ENCODE data around the gene DAPK1. TPM values are rescaled to one million over a fixed set of nuclear protein-coding genes. Genes with fewer than 3 reads are reported as not detected.
A peak's percentile ranks its signal among the peaks of the same experiment; 100 is the strongest.

The DAPK1 gene
- total RNA-seq, 2 experiments from 2014 or later: 0.29 to 0.47 TPM

DNA sequence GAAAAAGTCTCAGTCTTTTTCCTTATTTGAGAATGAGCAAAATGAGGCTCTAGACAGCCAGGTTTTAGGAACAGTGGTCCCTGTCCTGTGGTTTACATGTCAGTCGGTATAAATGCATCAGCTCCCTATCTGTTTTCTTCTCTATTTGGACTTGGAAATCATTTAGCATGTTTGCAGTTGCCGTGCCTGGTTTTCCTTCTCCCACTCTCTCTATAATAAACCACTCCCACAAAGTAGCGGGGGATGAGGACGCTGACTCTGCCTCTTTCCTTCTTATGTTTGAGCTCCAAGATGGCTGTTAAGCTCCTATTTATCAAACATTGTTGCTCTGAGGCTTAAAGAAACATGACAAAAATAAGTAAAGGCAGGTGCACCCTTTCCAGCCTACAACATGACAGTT is 171.1 kb downstream of the DAPK1 start:
- DNase-seq (no peak), ATAC-seq (no peak)
- Mint-ChIP-seq H3K27ac (no peak overlapping the region), H3K36me3 (ENCODE audit: low read depth) (no peaks in the 10 kb centered on the region), H3K4me1 (ENCODE audit: low read depth) (no peaks in the 10 kb centered on the region), H3K9me3 (ENCODE audit: insufficient read depth) (no peaks in the 10 kb centered on the region), H3K27me3 (ENCODE audit: low read depth) (no peaks in the 10 kb centered on the region), H3K4me3 (no peak overlapping the region)
- ChIA-PET CTCF (no interaction called here), POLR2A (interaction anchor here (0.7 kb wide), 1 partner anchor 154 kb away, joined by 3 read pairs; no protein-coding TSS in a partner anchor)

- Mint-ChIP-seq H3K4me1 (ENCODE audit: low read depth) (no peaks in the 10 kb centered on the region), H3K4me3 (no peak overlapping the region), H3K9me3 (ENCODE audit: insufficient read depth) (no peaks in the 10 kb centered on the region), H3K27me3 (ENCODE audit: low read depth) (no peaks in the 10 kb centered on the region), H3K36me3 (ENCODE audit: low read depth) (no peaks in the 10 kb centered on the region), H3K27ac (no peak overlapping the region)
- ATAC-seq (no peak), DNase-seq (no peak)
- POLR2A ChIA-PET: no interaction called here
- CTCF ChIA-PET: no interaction called here
Measured at GRCh38 chr9:87670572-87671264, 173.1 kb downstream of the DAPK1 start.

- no peak for ATAC-seq
- H3K4me3 Mint-ChIP-seq: no peak overlapping the region
- H3K4me1 Mint-ChIP-seq (ENCODE audit: low read depth): no peaks in the 10 kb centered on the region
- no peaks in the 10 kb centered on the region for H3K27me3 Mint-ChIP-seq (ENCODE audit: low read depth)
- no peak for DNase-seq
- ChIA-PET CTCF (no interaction called here), POLR2A (no interaction called here)
- H3K36me3 Mint-ChIP-seq (ENCODE audit: low read depth): no peaks in the 10 kb centered on the region
- no peak overlapping the region for H3K27ac Mint-ChIP-seq
- H3K9me3 Mint-ChIP-seq (ENCODE audit: insufficient read depth): no peaks in the 10 kb centered on the region
Measured at GRCh38 chr9:87671478-87671877, 173.8 kb downstream of the DAPK1 start.

GRCh38 chr9:87671925-87672324 is 174.3 kb downstream of the DAPK1 start:
- Mint-ChIP-seq H3K4me1 (ENCODE audit: low read depth) (no peaks in the 10 kb centered on the region), H3K27me3 (ENCODE audit: low read depth) (no peaks in the 10 kb centered on the region), H3K27ac (no peak overlapping the region), H3K36me3 (ENCODE audit: low read depth) (no peaks in the 10 kb centered on the region), H3K4me3 (no peak overlapping the region), H3K9me3 (ENCODE audit: insufficient read depth) (no peaks in the 10 kb centered on the region)
- ATAC-seq: no peak
- POLR2A ChIA-PET: no interaction called here
- CTCF ChIA-PET: no interaction called here
- DNase-seq: no peak

GRCh38 chr9:87672586-87672985 is 174.9 kb downstream of the DAPK1 start:
- H3K4me3 Mint-ChIP-seq: no peak overlapping the region
- ATAC-seq (no peak), DNase-seq (no peak)
- no peaks in the 10 kb centered on the region for H3K36me3 Mint-ChIP-seq (ENCODE audit: low read depth)
- no peaks in the 10 kb centered on the region for H3K4me1 Mint-ChIP-seq (ENCODE audit: low read depth)
- ChIA-PET CTCF (no interaction called here), POLR2A (no interaction called here)
- no peak overlapping the region for H3K27ac Mint-ChIP-seq
- no peaks in the 10 kb centered on the region for H3K9me3 Mint-ChIP-seq (ENCODE audit: insufficient read depth)
- no peaks in the 10 kb centered on the region for H3K27me3 Mint-ChIP-seq (ENCODE audit: low read depth)

- no peak overlapping the region for H3K27ac Mint-ChIP-seq
- ChIA-PET CTCF (no interaction called here), POLR2A (no interaction called here)
- H3K4me1 Mint-ChIP-seq (ENCODE audit: low read depth): no peaks in the 10 kb centered on the region
- no peak for ATAC-seq
- H3K36me3 Mint-ChIP-seq (ENCODE audit: low read depth): no peaks in the 10 kb centered on the region
- H3K9me3 Mint-ChIP-seq (ENCODE audit: insufficient read depth): no peaks in the 10 kb centered on the region
- no peaks in the 10 kb centered on the region for H3K27me3 Mint-ChIP-seq (ENCODE audit: low read depth)
- no peak for DNase-seq
- no peak overlapping the region for H3K4me3 Mint-ChIP-seq
Measured at GRCh38 chr9:87673446-87674120, 175.9 kb downstream of the DAPK1 start.

DNA sequence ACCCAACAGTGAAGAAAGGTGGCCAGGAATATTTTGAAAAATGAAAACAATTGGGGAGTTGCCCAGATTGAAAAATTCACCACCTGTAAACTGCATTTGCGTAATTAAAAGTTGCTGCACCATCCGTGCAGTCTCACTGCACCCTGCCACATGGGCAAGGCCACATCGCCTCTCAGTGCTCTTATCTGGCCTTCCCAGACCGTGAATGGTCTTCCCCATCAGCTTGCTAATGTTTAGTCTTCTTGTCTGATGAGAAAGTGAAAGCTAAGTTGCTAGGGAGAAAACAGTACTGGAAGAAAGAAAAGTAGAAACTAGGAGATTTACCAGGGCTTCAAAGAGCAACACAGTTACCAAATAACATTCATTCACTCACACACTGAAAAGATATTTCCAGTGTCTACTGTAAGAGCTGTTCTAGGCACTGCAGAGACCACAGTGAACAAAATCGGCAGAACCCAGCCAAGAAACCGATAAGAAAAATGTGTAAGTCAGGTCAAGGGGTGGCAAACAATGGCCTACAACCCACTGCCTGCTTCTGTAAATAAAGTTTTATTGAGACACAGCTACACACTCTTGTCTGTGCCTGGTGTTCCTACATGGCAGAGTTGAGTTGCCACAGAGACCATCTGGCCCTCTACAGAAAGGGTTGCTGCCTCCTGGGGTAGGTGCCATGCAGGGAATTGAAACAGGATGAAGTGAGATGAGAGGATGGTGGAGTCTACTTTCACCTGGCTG is 177.1 kb downstream of the DAPK1 start:
- DNase-seq (no peak), ATAC-seq (no peak)
- H3K27me3 Mint-ChIP-seq (ENCODE audit: low read depth): no peaks in the 10 kb centered on the region
- H3K4me3 Mint-ChIP-seq: no peak overlapping the region
- no peak overlapping the region for H3K27ac Mint-ChIP-seq
- ChIA-PET CTCF (interaction anchor here (1.3 kb wide), 1 partner anchor 10 kb away, joined by 3 read pairs; no protein-coding TSS in a partner anchor), POLR2A (no interaction called here)
- no peaks in the 10 kb centered on the region for H3K36me3 Mint-ChIP-seq (ENCODE audit: low read depth)
- no peaks in the 10 kb centered on the region for H3K4me1 Mint-ChIP-seq (ENCODE audit: low read depth)
- no peaks in the 10 kb centered on the region for H3K9me3 Mint-ChIP-seq (ENCODE audit: insufficient read depth)

DNA sequence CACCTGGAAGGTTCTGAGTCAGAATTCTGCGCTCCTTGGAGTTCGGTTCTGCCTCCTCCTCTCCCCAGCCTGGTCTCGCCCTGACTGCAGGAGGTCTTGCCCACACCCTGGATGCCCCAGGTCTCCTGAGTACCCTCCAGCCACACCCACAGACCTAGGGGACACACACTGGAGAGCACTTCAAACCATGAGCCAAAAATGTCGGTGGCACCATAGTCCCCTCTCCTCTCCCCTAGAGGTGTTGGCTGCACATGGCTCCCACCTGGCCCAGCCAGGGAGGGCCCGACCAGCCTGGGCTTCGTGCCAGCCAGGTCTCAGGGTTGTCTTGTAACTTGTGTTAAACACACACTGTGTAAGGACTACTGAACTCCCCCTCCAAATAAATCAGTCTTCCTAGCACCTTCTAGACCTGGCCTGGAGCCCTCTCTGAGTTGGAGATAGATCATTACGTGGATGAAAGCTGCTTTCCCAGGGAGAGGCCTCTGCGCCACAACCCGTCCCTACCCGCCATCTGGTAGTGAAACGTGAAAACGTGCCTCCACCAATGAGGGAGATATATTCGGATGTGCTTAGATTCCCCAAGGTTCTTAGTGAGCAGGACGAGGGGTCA is 178.3 kb downstream of the DAPK1 start:
- CTCF ChIA-PET: no interaction called here

GRCh38 chr9:87676976-87677775 is 179.5 kb downstream of the DAPK1 start:
- Mint-ChIP-seq H3K36me3 (ENCODE audit: low read depth) (no peaks in the 10 kb centered on the region), H3K9me3 (ENCODE audit: insufficient read depth) (no peaks in the 10 kb centered on the region), H3K4me3 (no peak overlapping the region), H3K27me3 (ENCODE audit: low read depth) (no peaks in the 10 kb centered on the region), H3K27ac (no peak overlapping the region), H3K4me1 (ENCODE audit: low read depth) (no peaks in the 10 kb centered on the region)
- DNase-seq (no peak), ATAC-seq (no peak)
- ChIA-PET CTCF (no interaction called here), POLR2A (no interaction called here)

More for the DNA sequence above, 178.3 kb downstream of the DAPK1 start:
- no peak for DNase-seq
- ATAC-seq: no peak
- no peaks in the 10 kb centered on the region for H3K4me1 Mint-ChIP-seq (ENCODE audit: low read depth)
- H3K36me3 Mint-ChIP-seq (ENCODE audit: low read depth): no peaks in the 10 kb centered on the region
- POLR2A ChIA-PET: no interaction called here
- no peaks in the 10 kb centered on the region for H3K27me3 Mint-ChIP-seq (ENCODE audit: low read depth)
- no peak overlapping the region for H3K27ac Mint-ChIP-seq
- H3K9me3 Mint-ChIP-seq (ENCODE audit: insufficient read depth): no peaks in the 10 kb centered on the region
- H3K4me3 Mint-ChIP-seq: no peak overlapping the region

DNA sequence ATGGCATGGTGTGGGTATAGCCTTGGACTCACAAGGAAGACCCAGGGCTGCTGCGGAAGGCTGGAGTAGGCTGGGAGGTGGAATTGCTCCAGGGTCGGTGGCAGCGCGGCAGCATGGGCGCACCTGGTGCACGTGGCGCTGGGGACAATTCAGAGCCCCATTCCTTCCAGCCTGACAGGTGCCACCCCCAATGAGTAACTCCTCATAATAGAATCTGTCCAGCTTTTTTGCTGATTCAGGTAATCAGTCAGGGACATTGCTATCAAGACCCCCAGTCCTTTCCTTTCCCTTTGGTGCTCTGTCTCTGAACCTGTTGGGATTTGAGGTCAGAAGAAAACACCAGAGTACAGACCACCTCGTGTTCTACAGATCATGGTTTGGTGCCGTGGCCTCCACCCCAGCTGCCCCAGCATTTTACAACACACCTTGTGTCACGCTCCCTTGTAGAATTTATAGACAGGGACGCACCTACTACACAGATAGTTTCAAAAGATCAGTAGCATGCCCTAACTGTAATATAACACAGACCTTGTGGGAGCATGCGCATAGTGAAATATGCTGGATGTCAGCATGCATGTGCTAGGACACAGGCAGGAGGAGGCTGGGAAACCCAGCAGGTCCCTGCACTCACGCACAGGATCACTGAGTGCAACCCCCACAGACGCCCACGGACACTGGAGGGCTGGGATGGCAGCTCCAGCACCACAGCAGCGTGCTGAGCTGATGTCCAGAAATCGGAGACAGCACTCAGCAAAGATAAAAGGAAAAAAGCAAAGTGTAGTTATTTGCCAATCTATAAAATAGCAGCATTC is 180.3 kb downstream of the DAPK1 start:
- H3K9me3 Mint-ChIP-seq (ENCODE audit: insufficient read depth): no peaks in the 10 kb centered on the region
- ChIA-PET CTCF (no interaction called here), POLR2A (no interaction called here)
- no peak overlapping the region for H3K4me3 Mint-ChIP-seq
- DNase-seq (no peak), ATAC-seq (no peak)
- H3K36me3 Mint-ChIP-seq (ENCODE audit: low read depth): no peaks in the 10 kb centered on the region
- no peak overlapping the region for H3K27ac Mint-ChIP-seq
- no peaks in the 10 kb centered on the region for H3K4me1 Mint-ChIP-seq (ENCODE audit: low read depth)
- no peaks in the 10 kb centered on the region for H3K27me3 Mint-ChIP-seq (ENCODE audit: low read depth)

GRCh38 chr9:87678650-87679355 is 181.1 kb downstream of the DAPK1 start:
- peak; percentile 37 for DNase-seq
- no peak for ATAC-seq
- Mint-ChIP-seq H3K4me3 (no peak overlapping the region), H3K27ac (no peak overlapping the region), H3K36me3 (ENCODE audit: low read depth) (no peaks in the 10 kb centered on the region), H3K27me3 (ENCODE audit: low read depth) (no peaks in the 10 kb centered on the region), H3K4me1 (ENCODE audit: low read depth) (no peaks in the 10 kb centered on the region), H3K9me3 (ENCODE audit: insufficient read depth) (no peaks in the 10 kb centered on the region)
- ChIA-PET POLR2A (no interaction called here), CTCF (no interaction called here)
